DND-41 (cell line): ENCODE measurements around the gene TIGIT.
"Not testable (repeated sequence)": the region's sequence is repeated elsewhere in the genome, so short reads cannot be mapped to it uniquely, and the experiment has no call there.

ENCODE experiments used
- ATAC-seq: fragments of 200-7000 bp; cut with Tn5 transposase; 3 replicates; pipeline ENCODE4 v1.9.1; 2021; ENCODE audit warnings: low read depth; ENCODE audit not compliant: insufficient read depth
- DNase-seq: peaks from one replicate; pipeline ENCODE4 v3.0.0-alpha.2; 2020
- H2AFZ ChIP-seq: 2 replicates; pipeline ENCODE4 v1.6.0; 2012; ENCODE audit warnings: low read depth, low read length
- H3K27ac ChIP-seq: 2 replicates; pipeline ENCODE4 v1.5.1; 2012; ENCODE audit warnings: low read length, inconsistent platforms
- H3K27me3 ChIP-seq: fragments of 200-600 bp; sonication (generic); 2 replicates; pipeline ENCODE4 v1.6.0; 2012; ENCODE audit warnings: low read length, mild to moderate bottlenecking, inconsistent platforms; ENCODE audit not compliant: insufficient read depth, poor library complexity
- H3K36me3 ChIP-seq: 2 replicates; pipeline ENCODE4 v1.5.1; 2012; ENCODE audit warnings: low read length, inconsistent platforms; ENCODE audit not compliant: insufficient read depth
- H3K4me1 ChIP-seq: 2 replicates; pipeline ENCODE4 v1.5.1; 2012; ENCODE audit warnings: mild to moderate bottlenecking, low read length; ENCODE audit not compliant: insufficient read depth
- H3K4me2 ChIP-seq: 2 replicates; pipeline ENCODE4 v1.6.0; 2012; ENCODE audit warnings: mild to moderate bottlenecking, moderate library complexity, low read length, inconsistent platforms; ENCODE audit not compliant: insufficient read depth
- H3K4me3 ChIP-seq, 2 experiments: fragments of 200-600 bp in 1 of 2; shearing (Covaris generic) in 1 of 2; 2 replicates each; pipeline ENCODE4 v1.5.1; 2012 to 2016; ENCODE audit warnings: inconsistent platforms in 2 of 2, low read length in 2 of 2, mild to moderate bottlenecking in 2 of 2, low read depth in 1 of 2, moderate library complexity in 1 of 2
- H3K79me2 ChIP-seq: 2 replicates; pipeline ENCODE4 v1.6.0; 2012; ENCODE audit warnings: low read length, inconsistent platforms; ENCODE audit not compliant: insufficient read depth
- H3K9ac ChIP-seq: 2 replicates; pipeline ENCODE4 v1.6.0; 2012; ENCODE audit warnings: low read depth, mild to moderate bottlenecking, inconsistent platforms, low read length, moderate library complexity
- H3K9me3 ChIP-seq: 2 replicates; pipeline ENCODE4 v1.5.1; 2012; ENCODE audit warnings: low read length, moderate library complexity, mild to moderate bottlenecking, inconsistent platforms; ENCODE audit not compliant: insufficient read depth, severe bottlenecking
- H4K20me1 ChIP-seq: 2 replicates; pipeline ENCODE4 v1.6.0; 2012; ENCODE audit warnings: low read length; ENCODE audit not compliant: insufficient read depth
- EZH2 ChIP-seq: IDR thresholded peaks from 3 replicates; pipeline ENCODE4 v1.6.1; 2012; ENCODE audit warnings: borderline replicate concordance, low read depth, mild to moderate bottlenecking, moderate library complexity, low read length, inconsistent platforms; ENCODE audit not compliant: severe bottlenecking
- TF ChIP-seq, protein P1 (sequence below): IDR thresholded peaks from 2 replicates; pipeline ENCODE4 v1.5.1; 2012; ENCODE audit warnings: borderline replicate concordance, low read length, moderate library complexity, mild to moderate bottlenecking; ENCODE audit not compliant: poor library complexity, severe bottlenecking; ENCODE audit errors: extremely low read depth

Gene TIGIT

DNA sequence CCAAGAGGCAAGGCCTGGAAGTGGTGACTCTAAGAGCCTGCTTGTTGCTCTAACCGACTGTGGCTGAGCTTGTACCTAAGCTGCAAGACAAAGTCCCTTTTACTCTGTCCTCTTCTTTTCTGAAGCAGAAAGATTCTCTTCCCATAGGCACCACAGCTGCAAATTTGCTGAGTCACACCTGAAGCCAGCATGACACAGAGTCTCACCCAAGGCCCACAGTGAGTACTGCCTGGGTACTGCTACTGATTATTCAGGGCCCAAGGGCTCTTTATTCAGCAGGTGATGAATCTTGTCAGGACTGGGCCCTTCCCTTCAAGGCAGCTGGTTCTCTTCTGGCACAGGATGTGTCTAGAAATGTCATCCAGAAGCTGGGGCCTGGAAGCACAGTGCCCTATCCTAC is 18.9 kb upstream of the TIGIT start:
- H3K4me2 ChIP-seq: no peak overlapping the region
- no peaks in the 10 kb centered on the region for H4K20me1 ChIP-seq
- H3K4me1 ChIP-seq: no peaks in the 10 kb centered on the region
- ATAC-seq (no peak), DNase-seq (no peak)
- H3K36me3 ChIP-seq: no peaks in the 10 kb centered on the region
- H2AFZ ChIP-seq: no peak overlapping the region
- no peaks in the 10 kb centered on the region for H3K27me3 ChIP-seq
- H3K9me3 ChIP-seq: no peaks in the 10 kb centered on the region
- H3K4me3 ChIP-seq: no peak overlapping the region
- H3K9ac ChIP-seq: no peak overlapping the region
- no peak for TF ChIP-seq EZH2
- TF ChIP-seq, protein P1, sequence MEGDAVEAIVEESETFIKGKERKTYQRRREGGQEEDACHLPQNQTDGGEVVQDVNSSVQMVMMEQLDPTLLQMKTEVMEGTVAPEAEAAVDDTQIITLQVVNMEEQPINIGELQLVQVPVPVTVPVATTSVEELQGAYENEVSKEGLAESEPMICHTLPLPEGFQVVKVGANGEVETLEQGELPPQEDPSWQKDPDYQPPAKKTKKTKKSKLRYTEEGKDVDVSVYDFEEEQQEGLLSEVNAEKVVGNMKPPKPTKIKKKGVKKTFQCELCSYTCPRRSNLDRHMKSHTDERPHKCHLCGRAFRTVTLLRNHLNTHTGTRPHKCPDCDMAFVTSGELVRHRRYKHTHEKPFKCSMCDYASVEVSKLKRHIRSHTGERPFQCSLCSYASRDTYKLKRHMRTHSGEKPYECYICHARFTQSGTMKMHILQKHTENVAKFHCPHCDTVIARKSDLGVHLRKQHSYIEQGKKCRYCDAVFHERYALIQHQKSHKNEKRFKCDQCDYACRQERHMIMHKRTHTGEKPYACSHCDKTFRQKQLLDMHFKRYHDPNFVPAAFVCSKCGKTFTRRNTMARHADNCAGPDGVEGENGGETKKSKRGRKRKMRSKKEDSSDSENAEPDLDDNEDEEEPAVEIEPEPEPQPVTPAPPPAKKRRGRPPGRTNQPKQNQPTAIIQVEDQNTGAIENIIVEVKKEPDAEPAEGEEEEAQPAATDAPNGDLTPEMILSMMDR: no peak
- no peak overlapping the region for H3K27ac ChIP-seq
- H3K79me2 ChIP-seq: no peaks in the 10 kb centered on the region

DNA sequence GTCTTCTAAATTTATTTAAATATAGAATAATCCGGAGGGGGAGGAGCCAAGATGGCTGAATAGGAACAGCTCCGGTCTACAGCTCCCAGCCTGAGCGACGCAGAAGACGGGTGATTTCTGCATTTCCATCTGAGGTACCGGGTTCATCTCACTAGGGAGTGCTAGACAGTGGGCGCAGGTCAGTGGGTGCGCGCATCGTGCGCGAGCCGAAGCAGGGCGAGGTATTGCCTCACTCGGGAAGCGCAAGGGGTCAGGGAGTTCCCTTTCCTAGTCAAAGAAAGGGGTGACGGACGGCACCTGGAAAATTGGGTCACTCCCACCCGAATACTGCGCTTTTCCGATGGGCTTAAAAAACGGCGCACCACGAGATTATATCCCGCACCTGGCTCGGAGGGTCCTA is 17.0 kb upstream of the TIGIT start:
- DNase-seq, H3K4me1 ChIP-seq, H3K9ac ChIP-seq, H3K4me3 ChIP-seq, H2AFZ ChIP-seq, ATAC-seq, H3K27me3 ChIP-seq, H3K9me3 ChIP-seq, H3K79me2 ChIP-seq, H4K20me1 ChIP-seq, H3K27ac ChIP-seq, H3K4me2 ChIP-seq, H3K36me3 ChIP-seq: not testable (repeated sequence)

DNA sequence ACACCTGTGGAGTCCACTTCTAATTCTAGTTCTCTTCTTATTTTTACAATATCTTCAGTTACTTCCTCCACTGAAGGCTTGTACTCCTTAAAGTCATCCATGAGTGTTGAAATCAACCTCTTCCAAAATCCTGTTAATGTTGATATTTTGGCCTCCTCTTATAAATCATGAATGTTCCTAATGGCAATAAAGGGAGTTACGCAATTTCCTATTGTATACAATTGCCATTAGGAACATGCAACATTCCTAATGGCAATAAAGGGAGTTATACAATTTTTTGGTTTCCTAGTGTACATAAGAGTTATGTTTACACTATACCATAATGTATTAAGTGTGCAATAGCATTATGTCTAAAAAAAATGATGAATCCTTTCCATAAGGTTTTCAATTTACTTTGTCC is 9.2 kb upstream of the TIGIT start:
- no peak overlapping the region for H3K4me3 ChIP-seq
- no peaks in the 10 kb centered on the region for H3K36me3 ChIP-seq
- H4K20me1 ChIP-seq: no peaks in the 10 kb centered on the region
- H3K4me2 ChIP-seq: no peak overlapping the region
- DNase-seq: no peak
- no peak overlapping the region for H3K9ac ChIP-seq
- no peaks in the 10 kb centered on the region for H3K79me2 ChIP-seq
- H2AFZ ChIP-seq: no peak overlapping the region
- TF ChIP-seq, protein P1: no peak
- no peak for TF ChIP-seq EZH2
- ATAC-seq: no peak
- H3K27ac ChIP-seq: no peak overlapping the region
- no peaks in the 10 kb centered on the region for H3K4me1 ChIP-seq
- no peaks in the 10 kb centered on the region for H3K9me3 ChIP-seq
- H3K27me3 ChIP-seq: no peaks in the 10 kb centered on the region

DNA sequence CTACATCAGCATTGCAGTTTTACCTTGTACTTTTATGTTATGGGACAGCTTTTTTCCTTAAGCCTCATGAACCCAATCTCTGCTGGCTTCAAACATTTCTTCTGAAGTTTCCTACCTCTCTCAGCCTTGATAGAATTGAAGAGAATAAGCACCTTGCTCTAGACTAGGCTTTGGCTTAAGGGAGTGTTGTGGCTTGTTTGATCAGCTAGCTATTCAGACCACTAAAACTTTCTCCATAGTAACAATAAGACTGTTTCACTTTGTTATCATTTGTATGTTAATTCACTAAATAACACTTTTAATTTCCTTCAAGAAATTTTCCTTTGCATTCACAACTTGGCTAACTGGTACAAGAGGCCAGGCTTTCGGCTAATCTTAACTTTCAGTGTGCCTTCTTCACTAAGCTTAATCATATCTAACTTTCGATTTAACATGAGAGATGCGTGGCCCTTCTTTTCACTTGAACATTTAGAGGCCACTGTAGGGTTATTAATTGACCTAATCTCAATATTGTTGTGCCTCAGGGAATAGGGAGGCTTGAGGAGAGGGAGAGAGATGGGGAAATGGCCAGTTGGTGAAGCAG is 8.1 kb upstream of the TIGIT start:
- Histone ChIP-seq H3K9me3 (no peaks in the 10 kb centered on the region), H2AFZ (no peak overlapping the region), H3K36me3 (no peaks in the 10 kb centered on the region), H3K27me3 (no peaks in the 10 kb centered on the region), H3K4me3 (no peak overlapping the region), H3K79me2 (no peaks in the 10 kb centered on the region), H3K27ac (no peak overlapping the region), H3K4me1 (no peaks in the 10 kb centered on the region), H3K4me2 (no peak overlapping the region), H3K9ac (no peak overlapping the region), H4K20me1 (no peaks in the 10 kb centered on the region)
- ATAC-seq: no peak
- TF ChIP-seq, protein P1: no peak
- TF ChIP-seq EZH2: no peak
- no peak for DNase-seq
